Measurements from ENCODE around the gene MYO16.

The MYO16 gene

DNA sequence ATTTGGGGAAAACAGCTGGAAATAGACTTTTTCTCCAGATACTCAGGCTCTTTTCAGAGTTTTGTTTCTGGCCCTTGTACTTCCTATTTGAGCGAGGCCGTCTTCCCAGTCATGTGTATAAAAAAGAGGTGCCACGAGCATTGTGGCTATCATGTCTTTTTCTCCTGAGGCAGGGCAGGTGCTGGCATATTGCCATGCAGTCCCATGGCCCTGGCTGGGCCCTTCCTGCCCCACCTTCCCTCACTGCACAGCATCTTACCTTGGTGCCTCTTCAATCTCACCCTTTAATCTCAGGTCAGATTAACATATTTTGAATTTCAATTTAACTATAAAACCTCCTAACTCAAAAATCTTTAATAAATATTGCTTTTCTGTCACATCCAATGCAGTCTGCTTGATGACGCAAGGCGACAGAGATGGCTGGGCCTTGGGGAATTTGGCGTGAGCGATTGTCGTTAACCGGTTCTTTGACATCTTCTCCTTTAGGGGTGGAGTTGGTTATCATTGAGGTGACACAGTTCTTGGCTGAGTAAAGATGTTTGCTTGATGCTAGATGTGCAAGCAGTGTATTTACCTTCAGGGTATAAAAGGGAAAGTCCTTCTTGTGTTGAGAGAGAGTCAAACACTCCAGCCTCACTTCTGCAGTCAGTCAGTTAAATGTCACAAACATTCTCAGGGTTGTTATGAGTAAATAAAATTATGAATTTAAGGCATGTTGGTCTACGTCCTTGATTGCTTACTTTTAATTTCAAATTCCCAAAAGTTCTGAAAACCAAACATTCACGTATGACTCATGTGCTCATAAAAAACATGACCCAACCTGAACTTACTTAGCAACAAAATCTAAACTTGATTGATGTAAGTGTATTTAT is 289.9 kb downstream of the MYO16 start:
- Histone ChIP-seq H3K9me3 (ENCODE audit: insufficient read depth, low read length) (no peaks in the 10 kb centered on the region), H3K4me3 (ENCODE audit: insufficient read length, low read depth) (no peak overlapping the region), H3K4me1 (ENCODE audit: insufficient read depth, insufficient read length) (peaks cover 4% of the 10 kb centered on the region), H3K36me3 (ENCODE audit: insufficient read depth, insufficient read length, low read length) (no peaks in the 10 kb centered on the region), H3K9ac (ENCODE audit: insufficient read length, low read depth) (no peak overlapping the region), H3K27me3 (ENCODE audit: insufficient read depth, insufficient read length) (no peaks in the 10 kb centered on the region)
- TF ChIP-seq SUZ12 (IDR thresholded peaks at IDR 0.05; ENCODE audit: extremely low read depth, insufficient read depth, insufficient read length) (no peak), ZNF274 (IDR thresholded peaks at IDR 0.05; ENCODE audit: low read depth, low read length) (no peak), YY1 (IDR thresholded peaks at IDR 0.05; ENCODE audit: insufficient read depth, insufficient read length) (no peak)
- no peak for DNase-seq (ENCODE audit: low read depth, low spot score)

DNA sequence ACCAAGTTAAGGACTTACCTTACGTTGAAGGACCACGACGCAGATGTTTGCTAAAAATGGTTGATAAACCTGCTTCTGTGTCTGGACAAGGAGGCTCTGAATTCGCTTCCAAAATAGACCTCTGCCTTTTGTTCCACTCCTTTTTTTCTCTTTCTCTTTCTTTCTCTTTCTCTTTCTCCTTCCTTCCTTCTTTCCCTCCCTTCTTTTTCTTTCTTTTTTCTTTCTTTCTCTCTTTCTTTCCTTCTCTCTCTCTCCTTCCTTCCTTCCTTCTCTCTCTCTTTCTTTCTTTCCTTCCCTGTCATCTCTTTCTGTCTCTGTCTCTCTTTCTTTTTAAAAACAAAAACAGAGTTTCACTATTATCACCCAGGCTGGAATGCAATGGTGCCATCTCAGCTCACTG is 290.7 kb downstream of the MYO16 start:
- no peaks in the 10 kb centered on the region for H3K36me3 ChIP-seq (ENCODE audit: insufficient read depth, insufficient read length, low read length)
- no peak for TF ChIP-seq ZNF274 (IDR thresholded peaks at IDR 0.05; ENCODE audit: low read depth, low read length)
- TF ChIP-seq YY1 (IDR thresholded peaks at IDR 0.05; ENCODE audit: insufficient read depth, insufficient read length) = no peak
- no peak for TF ChIP-seq SUZ12 (IDR thresholded peaks at IDR 0.05; ENCODE audit: extremely low read depth, insufficient read depth, insufficient read length)
- H3K27me3 ChIP-seq (ENCODE audit: insufficient read depth, insufficient read length) = no peaks in the 10 kb centered on the region
- H3K4me1 ChIP-seq (ENCODE audit: insufficient read depth, insufficient read length) = peaks cover 4% of the 10 kb centered on the region
- H3K9me3 ChIP-seq (ENCODE audit: insufficient read depth, low read length) = no peaks in the 10 kb centered on the region
- no peak overlapping the region for H3K4me3 ChIP-seq (ENCODE audit: insufficient read length, low read depth)
- no peak overlapping the region for H3K9ac ChIP-seq (ENCODE audit: insufficient read length, low read depth)
- DNase-seq (ENCODE audit: low read depth, low spot score) = no peak

DNA sequence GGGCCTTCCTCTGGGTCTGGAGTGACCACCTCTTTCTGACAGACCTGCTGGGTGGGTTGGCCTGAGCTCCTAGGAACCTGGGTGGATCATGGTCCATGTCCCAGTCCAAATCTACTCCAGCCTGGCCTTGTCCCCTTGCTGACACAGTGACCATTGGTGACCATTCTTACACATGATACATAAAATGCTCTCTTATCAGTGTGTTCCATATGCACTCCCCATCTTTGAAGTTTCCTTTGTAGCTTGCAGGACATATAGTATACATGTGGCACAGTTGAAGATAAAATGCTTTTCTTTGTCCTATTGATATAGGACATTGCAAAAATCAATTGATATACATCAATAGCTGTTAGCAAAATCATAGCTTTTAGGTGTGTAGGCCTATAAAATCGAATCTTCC is 291.8 kb downstream of the MYO16 start:
- no peaks in the 10 kb centered on the region for H3K27me3 ChIP-seq (ENCODE audit: insufficient read depth, insufficient read length)
- H3K9ac ChIP-seq (ENCODE audit: insufficient read length, low read depth) = no peak overlapping the region
- no peaks in the 10 kb centered on the region for H3K4me1 ChIP-seq (ENCODE audit: insufficient read depth, insufficient read length)
- DNase-seq (ENCODE audit: low read depth, low spot score) = no peak
- no peaks in the 10 kb centered on the region for H3K9me3 ChIP-seq (ENCODE audit: insufficient read depth, low read length)
- H3K4me3 ChIP-seq (ENCODE audit: insufficient read length, low read depth) = no peak overlapping the region
- TF ChIP-seq SUZ12 (IDR thresholded peaks at IDR 0.05; ENCODE audit: extremely low read depth, insufficient read depth, insufficient read length) (no peak), ZNF274 (IDR thresholded peaks at IDR 0.05; ENCODE audit: low read depth, low read length) (no peak), YY1 (IDR thresholded peaks at IDR 0.05; ENCODE audit: insufficient read depth, insufficient read length) (no peak)
- H3K36me3 ChIP-seq (ENCODE audit: insufficient read depth, insufficient read length, low read length) = no peaks in the 10 kb centered on the region

DNA sequence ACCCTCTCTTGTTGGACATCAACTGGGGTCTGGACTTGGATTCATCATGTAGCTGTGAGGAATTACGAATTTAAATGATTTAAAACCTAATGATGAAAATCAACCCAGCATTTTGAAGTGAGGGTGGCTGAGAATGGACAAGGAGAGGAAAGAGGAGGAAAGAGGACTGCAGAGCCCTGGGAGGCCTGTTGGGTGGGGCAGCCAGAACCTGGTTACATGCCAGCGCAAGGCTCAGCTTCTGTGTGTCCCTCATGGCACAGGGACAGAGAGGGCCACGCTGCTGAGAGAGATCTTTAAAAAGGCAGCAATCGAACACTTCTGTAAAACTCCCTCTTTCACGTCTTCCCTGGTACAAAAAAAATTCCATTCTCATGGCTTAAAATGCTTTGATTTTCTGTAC is 292.7 kb downstream of the MYO16 start:
- TF ChIP-seq ZNF274 (IDR thresholded peaks at IDR 0.05; ENCODE audit: low read depth, low read length) = no peak
- TF ChIP-seq YY1 (IDR thresholded peaks at IDR 0.05; ENCODE audit: insufficient read depth, insufficient read length) = no peak
- no peak for TF ChIP-seq SUZ12 (IDR thresholded peaks at IDR 0.05; ENCODE audit: extremely low read depth, insufficient read depth, insufficient read length)
- Histone ChIP-seq H3K4me3 (ENCODE audit: insufficient read length, low read depth) (no peak overlapping the region), H3K9ac (ENCODE audit: insufficient read length, low read depth) (no peak overlapping the region)

DNA sequence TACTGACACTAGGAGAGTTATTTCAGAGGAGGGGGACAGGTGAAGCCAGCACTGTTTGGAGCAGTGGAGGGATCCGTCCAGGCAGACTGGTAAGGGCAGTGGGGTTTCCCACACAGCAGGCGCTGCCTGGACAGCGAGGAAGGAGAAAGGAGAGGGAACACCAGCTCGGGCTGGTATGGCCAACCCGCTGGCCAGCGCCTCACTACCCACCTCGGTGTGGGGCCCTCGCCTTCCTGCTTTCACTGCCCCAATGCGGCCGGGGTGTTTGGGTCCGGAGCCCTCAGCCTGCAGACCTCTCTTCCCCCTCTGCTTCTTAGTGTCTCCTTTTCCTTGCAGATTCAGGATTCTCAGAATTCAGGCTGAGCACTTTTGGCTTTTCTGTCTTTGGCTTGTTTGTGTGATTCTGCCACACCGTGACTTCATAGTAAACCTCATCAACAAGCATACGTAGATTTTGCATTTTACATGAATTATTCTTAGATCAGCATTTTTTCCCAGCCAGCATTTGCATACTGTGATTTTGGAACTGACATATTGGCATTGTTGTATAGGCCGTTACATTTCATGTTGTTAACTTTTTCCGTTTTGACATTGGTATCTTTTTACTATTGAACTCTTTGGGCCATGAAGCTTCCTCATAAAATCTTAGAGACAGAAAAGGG is 294.1 kb downstream of the MYO16 start:
- Histone ChIP-seq H3K9ac (ENCODE audit: insufficient read length, low read depth) (no peak overlapping the region), H3K27me3 (ENCODE audit: insufficient read depth, insufficient read length) (no peaks in the 10 kb centered on the region), H3K4me1 (ENCODE audit: insufficient read depth, insufficient read length) (no peaks in the 10 kb centered on the region), H3K9me3 (ENCODE audit: insufficient read depth, low read length) (no peaks in the 10 kb centered on the region), H3K4me3 (ENCODE audit: insufficient read length, low read depth) (no peak overlapping the region), H3K36me3 (ENCODE audit: insufficient read depth, insufficient read length, low read length) (no peaks in the 10 kb centered on the region)
- no peak for DNase-seq (ENCODE audit: low read depth, low spot score)
- TF ChIP-seq SUZ12 (IDR thresholded peaks at IDR 0.05; ENCODE audit: extremely low read depth, insufficient read depth, insufficient read length) = no peak

More for the DNA sequence above, 292.7 kb downstream of the MYO16 start:
- Histone ChIP-seq H3K27me3 (ENCODE audit: insufficient read depth, insufficient read length) (no peaks in the 10 kb centered on the region), H3K4me1 (ENCODE audit: insufficient read depth, insufficient read length) (no peaks in the 10 kb centered on the region), H3K36me3 (ENCODE audit: insufficient read depth, insufficient read length, low read length) (no peaks in the 10 kb centered on the region), H3K9me3 (ENCODE audit: insufficient read depth, low read length) (no peaks in the 10 kb centered on the region)
- no peak for DNase-seq (ENCODE audit: low read depth, low spot score)

DNA sequence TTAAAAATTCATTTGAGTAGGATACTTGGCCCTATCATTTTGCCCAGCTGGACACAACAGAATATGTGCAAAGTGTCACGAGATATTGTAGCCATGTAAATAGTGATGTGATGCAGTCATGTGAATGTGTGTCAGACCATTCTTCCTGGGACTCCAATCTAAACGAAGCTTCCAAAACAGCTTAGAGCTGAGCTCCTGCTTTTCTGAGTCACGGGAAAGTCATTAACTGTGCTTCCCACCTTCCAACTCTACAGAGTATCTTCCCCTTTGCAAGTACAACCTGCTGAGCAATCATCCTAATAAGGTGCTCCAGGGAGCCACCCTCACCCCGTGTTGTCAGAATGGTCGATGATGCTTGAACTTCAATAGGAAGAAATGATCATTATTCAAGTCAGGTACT is 294.7 kb downstream of the MYO16 start:
- H3K9ac ChIP-seq (ENCODE audit: insufficient read length, low read depth) = no peak overlapping the region
- H3K4me3 ChIP-seq (ENCODE audit: insufficient read length, low read depth) = no peak overlapping the region
- H3K36me3 ChIP-seq (ENCODE audit: insufficient read depth, insufficient read length, low read length) = no peaks in the 10 kb centered on the region
- DNase-seq (ENCODE audit: low read depth, low spot score) = no peak
- no peaks in the 10 kb centered on the region for H3K27me3 ChIP-seq (ENCODE audit: insufficient read depth, insufficient read length)
- H3K4me1 ChIP-seq (ENCODE audit: insufficient read depth, insufficient read length) = no peaks in the 10 kb centered on the region
- no peaks in the 10 kb centered on the region for H3K9me3 ChIP-seq (ENCODE audit: insufficient read depth, low read length)
- no peak for TF ChIP-seq ZNF274 (IDR thresholded peaks at IDR 0.05; ENCODE audit: low read depth, low read length)
- TF ChIP-seq YY1 (IDR thresholded peaks at IDR 0.05; ENCODE audit: insufficient read depth, insufficient read length) = no peak
- TF ChIP-seq SUZ12 (IDR thresholded peaks at IDR 0.05; ENCODE audit: extremely low read depth, insufficient read depth, insufficient read length) = no peak

DNA sequence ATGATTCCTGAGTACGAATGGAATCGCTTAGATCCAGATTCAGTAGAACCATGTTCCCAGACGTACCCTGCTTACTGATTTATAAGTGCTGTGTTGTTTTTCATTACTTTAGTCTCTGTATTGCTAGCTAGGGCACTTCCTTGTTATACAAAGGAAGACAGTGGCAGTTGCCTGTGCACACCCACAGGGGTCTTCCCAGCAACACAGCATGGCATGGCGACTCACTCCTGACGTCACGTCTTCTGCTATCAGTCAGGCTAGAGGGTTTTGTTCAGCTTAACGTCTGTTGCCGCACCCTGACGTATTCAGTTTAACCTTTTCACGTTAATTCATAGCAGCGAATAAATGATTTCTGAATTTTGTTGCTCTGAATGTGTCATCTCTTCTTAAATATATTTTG is 295.1 kb downstream of the MYO16 start:
- Histone ChIP-seq H3K9me3 (ENCODE audit: insufficient read depth, low read length) (no peaks in the 10 kb centered on the region), H3K9ac (ENCODE audit: insufficient read length, low read depth) (no peak overlapping the region), H3K27me3 (ENCODE audit: insufficient read depth, insufficient read length) (no peaks in the 10 kb centered on the region), H3K4me1 (ENCODE audit: insufficient read depth, insufficient read length) (no peaks in the 10 kb centered on the region), H3K36me3 (ENCODE audit: insufficient read depth, insufficient read length, low read length) (no peaks in the 10 kb centered on the region), H3K4me3 (ENCODE audit: insufficient read length, low read depth) (no peak overlapping the region)
- TF ChIP-seq SUZ12 (IDR thresholded peaks at IDR 0.05; ENCODE audit: extremely low read depth, insufficient read depth, insufficient read length) (no peak), ZNF274 (IDR thresholded peaks at IDR 0.05; ENCODE audit: low read depth, low read length) (no peak), YY1 (IDR thresholded peaks at IDR 0.05; ENCODE audit: insufficient read depth, insufficient read length) (no peak)
- DNase-seq (ENCODE audit: low read depth, low spot score) = no peak
